Germinal center (tissue), 1 donor: Measurements from ENCODE around the gene CNTNAP2.

Experiments
- DNase-seq: peaks from one replicate; pipeline ENCODE4 v3.0.0; 2012; ENCODE audit warnings: mixed read lengths, low spot score

CNTNAP2 gene

GRCh38 chr7:148153616-148154284, 2037.1 kb downstream of the CNTNAP2 start:
- no peak for DNase-seq

GRCh38 chr7:148155000-148155399, 2038.4 kb downstream of the CNTNAP2 start:
- no peak for DNase-seq

- no peak for DNase-seq
These were observed 2039.2 kb downstream of the CNTNAP2 start for GRCh38 chr7:148155826-148156225.

- DNase-seq = no peak
These were observed 2039.6 kb downstream of the CNTNAP2 start for GRCh38 chr7:148156233-148156632.

- DNase-seq = no peak
These were observed 2042.7 kb downstream of the CNTNAP2 start for GRCh38 chr7:148159331-148159730.

- no peak for DNase-seq
These were observed 2045.2 kb downstream of the CNTNAP2 start for GRCh38 chr7:148161776-148162175.

- no peak for DNase-seq
These were observed 2046.2 kb downstream of the CNTNAP2 start for GRCh38 chr7:148162808-148163207.

- no peak for DNase-seq
These were observed 2046.6 kb downstream of the CNTNAP2 start for GRCh38 chr7:148163246-148163645.

- DNase-seq = no peak
These were observed 2056.3 kb downstream of the CNTNAP2 start for GRCh38 chr7:148172920-148173319.

GRCh38 chr7:148173369-148173768, 2056.8 kb downstream of the CNTNAP2 start:
- DNase-seq = no peak

GRCh38 chr7:148174376-148174775, 2057.8 kb downstream of the CNTNAP2 start:
- no peak for DNase-seq

- DNase-seq = no peak
These were observed 2058.9 kb downstream of the CNTNAP2 start for GRCh38 chr7:148175512-148175911.

- DNase-seq = no peak
These were observed 2061.4 kb downstream of the CNTNAP2 start for GRCh38 chr7:148177972-148178371.

- no peak for DNase-seq
These were observed 2063.5 kb downstream of the CNTNAP2 start for GRCh38 chr7:148180075-148180474.

GRCh38 chr7:148182264-148182663, 2065.7 kb downstream of the CNTNAP2 start:
- no peak for DNase-seq

- DNase-seq = no peak
These were observed 2068.4 kb downstream of the CNTNAP2 start for GRCh38 chr7:148185041-148185440.

GRCh38 chr7:148187471-148187870, 2070.9 kb downstream of the CNTNAP2 start:
- DNase-seq = no peak

- DNase-seq = no peak
These were observed 2074.9 kb downstream of the CNTNAP2 start for GRCh38 chr7:148191391-148192065.

GRCh38 chr7:148192491-148192890, 2075.9 kb downstream of the CNTNAP2 start:
- DNase-seq = no peak

GRCh38 chr7:148201992-148202391, 2085.4 kb downstream of the CNTNAP2 start:
- no peak for DNase-seq

- no peak for DNase-seq
These were observed 2088.2 kb downstream of the CNTNAP2 start for GRCh38 chr7:148204639-148205304.

GRCh38 chr7:148209643-148210190, 2093.1 kb downstream of the CNTNAP2 start:
- no peak for DNase-seq

GRCh38 chr7:148210804-148211325, 2094.3 kb downstream of the CNTNAP2 start:
- DNase-seq = no peak
